ENCODE data around the gene ZNF256. TPM values are rescaled to one million over a fixed set of nuclear protein-coding genes. Genes with fewer than 3 reads are reported as not detected.

ZNF256 gene
- total RNA-seq, 1 donor from 2014 or later, result 5.7 TPM

Other genes with a start within 250 kb of the ZNF256 start
- gene ZNF154, start 238.5 kb downstream of the ZNF256 start, total RNA-seq, result 11.7 TPM
- gene ZNF671, start 220.1 kb downstream of the ZNF256 start, total RNA-seq, result 14.9 TPM
- gene ZNF776, start 200.9 kb downstream of the ZNF256 start, total RNA-seq, result 21.6 TPM
- 20.2 TPM for gene ZNF586, start 178.0 kb downstream of the ZNF256 start, total RNA-seq
- gene ZNF552, start 132.8 kb downstream of the ZNF256 start, total RNA-seq, result 47.0 TPM
- 15.9 TPM for gene ZNF587B, start 117.4 kb downstream of the ZNF256 start, total RNA-seq
- gene ZNF587, start 97.8 kb downstream of the ZNF256 start, total RNA-seq, result 60.0 TPM
- gene ZNF814, start 58.7 kb downstream of the ZNF256 start, total RNA-seq, result 23.6 TPM
- 31.0 TPM for gene ZNF417, start 31.1 kb downstream of the ZNF256 start, total RNA-seq
- 14.1 TPM for gene ZNF418, start 12.3 kb downstream of the ZNF256 start, total RNA-seq
- 0.60 TPM for gene C19orf18, start 26.8 kb upstream of the ZNF256 start, total RNA-seq
- 23.3 TPM for gene ZNF606, start 55.1 kb upstream of the ZNF256 start, total RNA-seq
- 1.3 TPM for gene ZSCAN1, start 86.3 kb upstream of the ZNF256 start, total RNA-seq
- 11.1 TPM for gene ZNF135, start 111.6 kb upstream of the ZNF256 start, total RNA-seq
- gene ZSCAN18, start 150.5 kb upstream of the ZNF256 start, total RNA-seq, result 111 TPM
- gene ZNF329, start 203.1 kb upstream of the ZNF256 start, total RNA-seq, result 16.9 TPM
- 33.8 TPM for gene ZNF274, start 235.4 kb upstream of the ZNF256 start, total RNA-seq

Measured in mucosa of gallbladder (tissue), 1 donor.